NCI-H510A (cell line): Measurements from ENCODE around the gene AACS.

Experiments used
- DNase-seq: peaks from one replicate; lab custom pipeline; 2025; lab: John Stamatoyannopoulos, UW

Gene AACS

GRCh38 chr12:125152463-125152862, 87.2 kb downstream of the AACS start:
- no peak for DNase-seq

GRCh38 chr12:125155366-125155765, 90.1 kb downstream of the AACS start:
- DNase-seq = no peak

- DNase-seq = no peak
These were observed 91.9 kb downstream of the AACS start for GRCh38 chr12:125157177-125157576.

GRCh38 chr12:125159702-125160101, 94.5 kb downstream of the AACS start:
- no peak for DNase-seq

GRCh38 chr12:125160281-125160955, 95.2 kb downstream of the AACS start:
- DNase-seq = no peak

GRCh38 chr12:125161712-125162022, 96.4 kb downstream of the AACS start:
- DNase-seq = no peak

- no peak for DNase-seq
These were observed 97.3 kb downstream of the AACS start for GRCh38 chr12:125162489-125163028.

GRCh38 chr12:125163148-125163547, 97.9 kb downstream of the AACS start:
- DNase-seq = no peak

GRCh38 chr12:125164541-125164940, 99.3 kb downstream of the AACS start:
- no peak for DNase-seq

- no peak for DNase-seq
These were observed 100.8 kb downstream of the AACS start for GRCh38 chr12:125166041-125166440.

- no peak for DNase-seq
These were observed 102.4 kb downstream of the AACS start for GRCh38 chr12:125167658-125168057.

- DNase-seq = no peak
These were observed 104.2 kb downstream of the AACS start for GRCh38 chr12:125169451-125169850.

- DNase-seq = no peak
These were observed 104.6 kb downstream of the AACS start for GRCh38 chr12:125169870-125170269.

GRCh38 chr12:125171267-125171666, 106.0 kb downstream of the AACS start:
- no peak for DNase-seq

GRCh38 chr12:125172231-125172850, 107.1 kb downstream of the AACS start:
- no peak for DNase-seq

- no peak for DNase-seq
These were observed 110.3 kb downstream of the AACS start for GRCh38 chr12:125175576-125175975.

- no peak for DNase-seq
These were observed 113.0 kb downstream of the AACS start for GRCh38 chr12:125178222-125178621.

GRCh38 chr12:125180144-125180543, 114.9 kb downstream of the AACS start:
- DNase-seq = no peak

GRCh38 chr12:125181107-125181506, 115.9 kb downstream of the AACS start:
- no peak for DNase-seq

- peak; percentile 58 for DNase-seq
These were observed 118.2 kb downstream of the AACS start for GRCh38 chr12:125183187-125184067.

GRCh38 chr12:125184213-125184967, 119.2 kb downstream of the AACS start:
- DNase-seq = no peak

GRCh38 chr12:125185311-125185739, 120.1 kb downstream of the AACS start:
- DNase-seq = no peak
